Measurements from ENCODE around the gene IGFBP3.

The IGFBP3 gene

DNA sequence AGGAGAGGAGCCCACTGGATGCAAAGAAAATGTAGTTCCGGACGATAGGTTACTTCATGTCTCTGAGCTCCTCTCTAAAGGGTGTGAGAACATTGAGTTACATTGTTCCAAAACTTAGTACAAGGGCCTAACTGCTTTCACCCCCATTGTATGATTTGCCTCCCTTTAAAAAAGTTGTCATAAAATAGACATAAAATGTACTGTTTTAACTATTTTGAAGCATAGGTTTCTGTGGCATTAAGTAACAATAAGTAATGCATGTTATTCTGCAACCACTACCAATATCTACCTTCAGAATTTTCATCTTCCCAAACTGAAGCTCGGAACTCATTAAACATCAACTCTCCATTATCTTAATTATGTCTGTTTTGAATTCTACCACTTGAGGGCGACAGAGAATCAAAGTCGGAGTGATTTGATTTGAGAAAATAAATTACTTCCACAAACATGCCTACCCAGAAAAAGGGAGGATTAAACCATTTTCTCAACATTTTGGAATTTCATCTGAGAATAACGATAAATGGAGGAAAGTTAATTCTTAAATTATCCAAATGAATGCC, 30.1 kb downstream of the IGFBP3 start:
- no peak for DNase-seq

DNA sequence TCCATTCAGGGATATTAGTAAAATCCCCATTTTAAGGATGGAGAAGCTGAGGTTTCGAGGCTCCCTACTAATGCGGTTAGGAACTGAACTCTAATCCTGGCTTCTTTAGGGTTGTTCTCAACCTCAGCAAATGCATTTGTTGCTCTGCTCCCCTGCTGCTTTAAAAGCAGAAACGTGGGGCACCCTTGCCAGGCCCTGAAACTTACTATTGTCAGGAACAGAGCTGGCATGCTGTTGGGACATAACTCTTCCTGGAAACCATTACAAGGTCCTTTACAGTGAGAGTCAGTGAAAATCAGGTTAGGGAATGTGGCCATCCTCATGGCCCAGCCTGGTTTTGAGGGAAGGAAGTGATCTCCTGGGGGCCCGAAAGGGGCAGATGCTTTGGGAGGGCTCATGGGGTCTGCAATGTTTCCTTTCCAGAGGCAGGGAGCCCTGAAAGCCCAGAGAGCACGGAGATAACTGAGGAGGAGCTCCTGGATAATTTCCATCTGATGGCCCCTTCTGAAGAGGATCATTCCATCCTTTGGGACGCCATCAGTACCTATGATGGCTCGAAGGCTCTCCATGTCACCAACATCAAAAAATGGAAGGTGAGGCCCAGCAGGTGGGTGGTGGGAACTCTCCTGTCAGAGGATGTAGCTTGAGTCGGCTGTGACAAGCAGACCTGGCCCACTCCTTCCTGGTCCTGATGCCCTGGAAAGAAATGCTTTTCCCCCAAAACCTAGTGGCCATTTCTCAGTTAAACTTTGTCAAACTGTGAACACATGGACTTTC, 30.8 kb downstream of the IGFBP3 start:
- no peak for DNase-seq

DNA sequence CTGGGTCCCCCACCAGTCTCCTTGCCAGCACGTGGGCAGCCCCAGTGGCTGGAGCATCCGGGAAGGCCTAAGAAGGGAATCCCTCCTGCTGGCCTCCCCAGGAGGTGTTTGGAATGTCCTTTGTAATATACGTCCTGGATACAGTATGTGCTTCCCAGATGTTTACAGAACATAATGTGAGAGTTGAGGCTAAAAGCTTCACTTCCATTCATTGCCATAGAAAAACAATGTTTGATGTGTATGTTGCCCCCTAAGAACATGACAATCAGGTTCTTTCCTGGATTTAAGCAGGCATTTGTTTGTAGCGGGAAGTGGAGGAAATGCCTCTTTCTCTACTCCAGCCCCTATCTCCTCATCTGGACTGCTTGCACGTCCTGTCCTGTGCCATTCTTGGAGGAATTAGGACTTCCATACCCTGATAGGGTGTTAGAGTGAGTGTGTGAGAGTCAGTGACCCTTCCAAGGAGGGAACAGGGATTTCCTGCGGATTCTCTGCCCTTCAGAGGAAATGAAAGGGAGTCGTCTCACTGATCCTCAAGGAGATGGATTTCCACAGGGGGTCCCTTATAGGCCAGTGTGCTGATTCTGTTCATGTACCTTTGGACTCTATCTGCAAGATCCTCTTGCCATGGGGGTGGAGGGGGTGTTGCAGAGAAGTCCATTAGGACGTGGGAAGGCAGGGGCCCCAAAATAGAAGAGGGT, 31.6 kb downstream of the IGFBP3 start:
- DNase-seq = no peak

- DNase-seq = no peak
Measured at GRCh38 chr7:45888993-45889366, 32.1 kb downstream of the IGFBP3 start.

GRCh38 chr7:45888185-45888992, 32.7 kb downstream of the IGFBP3 start, which contains the start of gene IGFBP1:
Gene IGFBP1 (plus strand): TSS chr7:45888488. CDS start chr7:45888653, 165 bp downstream.
- DNase-seq = no peak

- DNase-seq = no peak
Measured at GRCh38 chr7:45886931-45887667, 34.0 kb downstream of the IGFBP3 start.

DNA sequence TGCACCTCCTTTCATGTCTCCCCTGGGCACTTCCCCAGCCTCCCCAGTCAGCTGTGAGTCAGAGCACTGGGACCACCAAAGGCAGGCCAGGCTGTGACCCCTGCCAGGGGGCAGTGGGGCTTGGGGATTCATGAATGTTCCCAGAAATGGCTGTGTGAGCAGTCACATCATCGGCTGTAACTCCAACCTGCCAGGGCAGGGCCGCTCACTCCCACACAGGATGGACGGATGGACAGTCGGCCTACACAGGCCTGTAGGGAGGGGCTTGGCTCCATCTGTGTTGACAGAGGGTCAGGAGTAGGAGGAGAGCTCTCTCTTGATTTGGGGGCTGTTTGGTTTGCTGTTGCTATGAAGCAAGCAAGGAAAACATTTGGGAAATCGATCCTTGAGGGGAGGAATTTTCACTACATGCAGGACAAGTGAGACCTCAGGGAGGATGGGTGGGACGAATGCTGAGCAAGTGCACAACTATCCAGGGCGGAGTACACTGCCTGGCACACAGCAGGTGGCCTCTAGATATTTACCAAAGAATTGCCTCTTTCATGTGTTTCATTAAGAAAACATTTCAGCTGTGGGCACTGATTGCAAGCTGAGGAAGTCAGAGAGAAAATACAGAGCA, 35.7 kb downstream of the IGFBP3 start:
- no peak for DNase-seq

DNA sequence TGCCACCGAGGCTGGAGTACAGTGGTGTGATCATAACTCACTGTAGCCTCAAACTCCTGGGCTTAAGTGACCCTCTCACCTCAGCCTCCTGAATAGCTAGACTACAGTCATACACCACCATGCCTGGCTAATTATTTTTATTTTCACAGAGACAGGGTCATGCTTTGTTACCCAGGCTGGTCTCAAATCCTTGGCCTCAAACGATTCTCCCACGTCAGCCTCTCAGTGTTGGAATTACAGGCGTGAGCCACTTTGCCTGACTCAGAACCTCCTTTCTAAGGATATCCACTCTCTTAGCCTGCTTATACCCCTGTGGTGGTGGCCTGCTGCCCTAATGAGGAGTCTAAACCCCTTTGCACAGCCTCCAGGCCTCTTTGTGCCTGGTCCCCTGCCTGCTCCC, 36.9 kb downstream of the IGFBP3 start:
- DNase-seq = no peak

GRCh38 chr7:45882465-45882810, 38.6 kb downstream of the IGFBP3 start:
- DNase-seq = no peak

GRCh38 chr7:45881759-45882464, 39.2 kb downstream of the IGFBP3 start:
- no peak for DNase-seq

DNA sequence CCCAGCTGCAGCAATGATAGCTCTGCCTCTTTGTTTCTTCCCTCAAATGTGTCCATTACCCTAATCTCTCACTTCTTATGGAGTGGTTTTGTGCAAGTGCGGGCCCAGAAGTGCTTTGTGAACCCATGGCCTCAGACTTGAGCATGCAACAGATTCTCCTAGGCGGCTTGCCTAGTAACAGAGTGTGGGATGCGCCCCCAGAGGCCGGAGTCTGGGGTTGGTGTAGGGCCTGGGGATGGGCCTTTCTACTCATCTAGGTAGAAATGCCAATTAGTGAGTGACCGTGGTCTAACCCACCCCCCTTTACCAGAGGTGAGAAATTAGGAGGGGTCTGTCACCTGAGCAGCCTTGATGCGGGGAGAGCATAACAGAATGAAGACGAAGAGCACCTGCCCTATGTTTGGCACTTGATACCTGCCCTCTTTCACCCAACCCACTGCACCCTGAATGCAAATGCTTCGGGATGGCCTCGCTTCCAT, 39.8 kb downstream of the IGFBP3 start:
- DNase-seq = no peak

DNA sequence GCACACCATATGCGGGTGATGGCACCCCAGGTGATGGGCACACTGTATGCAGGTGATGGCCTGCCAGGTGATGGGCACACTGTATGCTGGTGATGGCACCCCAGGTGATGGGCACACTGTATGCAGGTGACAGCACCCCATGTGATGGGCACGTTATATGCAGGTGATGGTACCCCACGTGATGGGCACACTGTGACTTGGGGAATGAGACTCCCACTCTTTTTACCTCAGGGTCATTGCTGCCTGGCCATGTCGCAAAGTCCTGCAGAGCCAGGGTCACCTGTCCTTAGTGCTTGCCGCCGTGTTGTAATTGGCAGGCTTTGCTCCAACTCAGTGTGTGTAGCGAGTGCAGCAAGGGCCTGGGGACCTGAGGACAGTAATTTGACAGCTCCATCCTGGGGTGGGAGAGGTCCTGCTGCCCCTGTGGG, 40.6 kb downstream of the IGFBP3 start:
- no peak for DNase-seq

DNA sequence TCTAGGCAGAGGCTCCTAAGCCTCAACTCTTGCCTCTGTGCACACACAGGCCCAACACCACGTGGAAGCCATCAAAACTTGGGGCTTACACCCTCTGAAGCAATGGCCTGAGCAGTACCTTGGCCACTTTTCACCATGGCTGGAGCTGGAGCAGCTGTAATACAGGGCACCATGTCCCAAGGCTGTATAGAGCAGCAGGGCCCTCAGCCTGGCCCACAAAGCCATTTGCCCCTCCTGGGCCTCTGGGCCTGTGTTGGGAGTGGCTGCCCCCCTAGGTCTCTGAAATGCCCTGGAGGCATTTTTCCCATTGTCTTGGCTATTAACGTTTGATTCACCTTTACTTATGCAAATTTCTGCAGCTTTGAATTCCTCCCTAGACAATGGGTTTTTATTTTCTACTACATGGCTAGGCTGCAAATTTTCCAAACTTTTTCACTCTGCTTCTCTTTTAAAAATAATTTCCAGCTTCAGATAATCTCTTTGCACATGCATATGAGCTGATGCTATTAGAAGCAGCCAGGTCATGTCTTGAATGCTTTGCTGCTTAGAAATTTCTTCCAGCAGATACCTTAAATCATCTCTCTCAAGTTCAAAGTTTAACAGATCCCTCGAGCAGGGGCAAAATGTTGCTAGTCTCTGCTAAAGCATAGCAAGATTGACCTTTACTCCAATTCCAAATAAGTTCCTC, 42.5 kb downstream of the IGFBP3 start:
- DNase-seq = no peak

DNA sequence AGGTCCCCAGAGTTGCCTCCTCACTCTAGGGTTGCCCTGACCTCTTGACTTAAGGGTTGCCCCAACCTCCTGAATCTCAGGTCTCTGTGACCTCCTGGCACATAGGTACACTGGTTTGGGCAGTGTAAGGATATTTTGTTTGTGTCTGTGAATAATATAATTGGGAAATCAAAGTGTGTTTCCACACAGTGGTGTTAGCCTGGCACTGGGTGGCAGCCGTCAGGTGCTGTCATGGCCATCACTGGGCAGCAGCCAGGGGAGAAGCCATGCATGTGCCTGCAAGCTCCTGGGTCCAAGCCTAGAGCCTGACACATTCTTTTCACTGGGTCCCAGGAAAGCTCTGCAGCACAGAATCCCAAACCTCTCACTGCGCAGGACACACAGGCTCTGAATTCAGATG, 44.6 kb downstream of the IGFBP3 start:
- no peak for DNase-seq

GRCh38 chr7:45874408-45875131, 46.5 kb downstream of the IGFBP3 start:
- DNase-seq = no peak

GRCh38 chr7:45873355-45873754, 47.7 kb downstream of the IGFBP3 start:
- no peak for DNase-seq

DNA sequence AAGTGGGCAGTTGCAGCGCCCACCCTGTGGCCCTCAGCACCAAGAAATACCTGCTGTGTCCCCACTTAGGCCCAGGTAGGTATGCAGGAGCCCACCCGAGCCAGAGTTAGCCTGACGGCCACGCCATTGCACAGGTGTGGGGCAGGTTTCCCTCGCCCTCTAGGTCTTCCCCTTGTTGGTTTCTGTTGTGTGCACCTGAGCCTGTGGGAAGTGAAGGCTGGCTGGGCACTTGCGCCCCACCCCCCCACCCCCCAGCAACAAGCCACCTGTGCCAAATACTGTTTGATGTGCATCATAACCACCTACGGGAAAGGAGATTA, 48.1 kb downstream of the IGFBP3 start, which contains the start of gene CCDC201:
CCDC201 (minus strand) TSS at position 48 of the 320 bp plus-strand sequence. CDS start 75 bp downstream, outside the sequence.
- DNase-seq = no peak

- DNase-seq = no peak
Measured at GRCh38 chr7:45872116-45873034, 48.7 kb downstream of the IGFBP3 start.

DNA sequence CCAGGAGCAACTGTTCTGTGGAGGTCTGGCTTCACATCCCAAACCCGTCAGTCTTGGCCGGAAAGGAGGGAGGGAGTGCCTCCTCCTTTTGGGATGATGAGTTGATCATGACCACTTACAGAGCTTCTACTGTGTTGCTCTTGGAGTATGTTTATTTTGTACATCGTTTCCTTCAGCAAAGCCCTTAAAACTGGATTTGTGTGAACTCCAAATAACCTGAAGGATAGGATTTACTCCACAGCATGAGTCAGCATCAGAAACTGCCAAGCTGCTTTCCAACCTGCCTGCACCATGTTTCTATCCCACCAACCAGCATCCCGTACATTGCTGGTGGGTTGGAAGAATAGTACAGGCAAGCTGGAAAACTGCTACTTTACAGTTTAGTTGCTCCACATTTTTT, 51.6 kb downstream of the IGFBP3 start:
- no peak for DNase-seq

Data from effector CD4-positive, alpha-beta T cell (primary cell).